HG02588 (cell line): Measurements from ENCODE around the gene PRG3.
"Not testable (repeated sequence)": the region's sequence is repeated elsewhere in the genome, so short reads cannot be mapped to it uniquely, and the experiment has no call there.

ENCODE experiments used
- ATAC-seq: cut with Tn5 transposase; IDR thresholded peaks from one replicate; pipeline ENCODE4 v1.9.1; 2021; ENCODE audit warnings: mild to moderate bottlenecking, moderate library complexity; ENCODE audit not compliant: unreplicated experiment

Gene PRG3

DNA sequence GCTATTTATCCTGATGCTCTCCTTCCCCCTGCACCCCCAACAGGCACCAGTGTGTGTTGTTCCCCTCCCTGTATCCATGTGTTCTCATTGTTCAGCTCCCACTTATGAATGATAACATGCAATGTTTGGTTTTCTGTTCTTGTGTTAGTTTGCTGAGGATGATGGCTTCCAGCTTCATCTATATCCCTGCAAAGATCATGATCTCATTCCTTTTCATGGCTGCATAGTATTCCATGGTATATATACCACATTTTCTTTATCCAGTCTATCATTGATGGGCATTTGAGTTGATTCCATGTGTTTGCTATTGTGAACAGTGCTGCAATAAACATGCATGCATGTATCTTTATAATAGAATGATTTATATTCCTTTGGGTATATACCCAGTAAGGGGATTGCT lies 19.5 kb downstream of the PRG3 start:
- not testable (repeated sequence) for ATAC-seq

DNA sequence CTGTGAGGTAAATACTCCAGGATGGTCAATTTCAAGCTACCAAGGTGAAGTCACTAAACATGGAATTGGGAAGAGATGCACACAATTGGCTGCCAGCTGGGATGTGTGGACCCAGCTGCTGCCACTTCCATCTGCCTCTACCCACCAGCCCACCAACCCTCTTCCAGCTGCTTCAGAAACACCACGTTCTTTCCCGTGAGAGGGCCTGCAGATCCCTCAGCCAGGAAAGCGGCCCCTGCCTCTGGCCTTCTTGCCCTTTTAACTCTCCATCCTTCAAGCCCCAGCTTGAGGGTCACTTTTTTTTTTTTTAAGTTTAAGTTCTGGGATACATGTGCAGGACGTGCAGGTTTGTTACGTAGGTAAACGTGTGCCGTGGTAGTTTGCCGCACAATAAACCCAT lies 20.0 kb downstream of the PRG3 start:
- no peak for ATAC-seq

DNA sequence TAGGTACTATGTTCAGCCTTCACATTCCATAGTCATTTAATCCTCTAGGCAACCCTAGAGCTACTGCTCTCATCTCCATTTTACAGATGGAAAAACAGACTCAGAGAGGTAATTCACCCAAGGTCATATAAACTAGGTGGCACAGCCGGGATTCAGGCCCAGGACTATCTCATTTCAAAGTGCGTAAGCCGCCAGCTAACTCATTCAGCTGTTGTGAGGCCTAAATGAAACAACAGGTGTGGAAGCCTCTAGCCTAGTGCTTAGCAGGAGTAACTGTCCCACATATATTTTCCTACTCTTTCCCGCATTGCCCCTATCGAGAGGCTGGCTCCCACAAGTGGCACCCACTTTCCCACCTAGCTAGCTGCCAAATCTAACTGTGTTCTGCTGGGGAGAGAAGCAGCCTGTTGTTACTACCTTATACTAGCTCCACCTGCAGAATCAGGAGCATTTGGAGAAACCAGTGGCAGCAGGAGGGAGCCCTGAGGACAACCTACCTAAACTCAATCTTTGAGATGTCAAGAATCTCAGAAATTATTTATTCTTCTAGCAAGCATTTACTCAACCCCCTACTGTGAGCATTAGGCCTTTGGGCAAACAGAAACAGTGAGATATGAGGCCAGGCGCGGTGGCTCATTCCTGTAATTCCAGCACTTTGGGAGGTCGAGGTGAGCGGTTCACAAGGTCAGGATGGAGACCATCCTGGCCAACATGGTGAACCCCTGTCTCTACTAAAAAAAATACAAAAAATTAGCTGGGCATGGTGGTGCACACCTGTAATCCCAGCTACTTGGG lies 20.9 kb downstream of the PRG3 start:
- no peak for ATAC-seq

DNA sequence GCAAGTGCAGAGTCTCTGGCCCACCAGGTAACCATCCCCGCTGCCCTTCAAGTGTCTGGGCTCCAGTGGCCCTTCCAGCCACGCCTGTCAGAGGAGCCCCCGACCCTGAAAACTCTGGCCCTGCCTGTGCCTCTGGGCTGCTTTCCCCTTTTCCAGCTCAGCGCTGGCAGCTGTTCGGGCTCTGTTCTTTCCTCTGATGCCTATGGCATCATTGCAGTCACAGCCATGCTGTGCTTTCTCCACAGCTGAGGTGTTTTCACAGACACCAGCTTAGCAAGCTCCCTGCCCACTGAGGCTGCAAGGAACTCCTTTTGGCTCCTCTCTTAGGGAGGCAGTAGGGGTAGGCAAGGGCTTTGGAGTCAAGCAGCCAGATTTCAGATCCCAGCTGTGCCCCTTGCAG lies 21.6 kb downstream of the PRG3 start:
- ATAC-seq, result no peak

DNA sequence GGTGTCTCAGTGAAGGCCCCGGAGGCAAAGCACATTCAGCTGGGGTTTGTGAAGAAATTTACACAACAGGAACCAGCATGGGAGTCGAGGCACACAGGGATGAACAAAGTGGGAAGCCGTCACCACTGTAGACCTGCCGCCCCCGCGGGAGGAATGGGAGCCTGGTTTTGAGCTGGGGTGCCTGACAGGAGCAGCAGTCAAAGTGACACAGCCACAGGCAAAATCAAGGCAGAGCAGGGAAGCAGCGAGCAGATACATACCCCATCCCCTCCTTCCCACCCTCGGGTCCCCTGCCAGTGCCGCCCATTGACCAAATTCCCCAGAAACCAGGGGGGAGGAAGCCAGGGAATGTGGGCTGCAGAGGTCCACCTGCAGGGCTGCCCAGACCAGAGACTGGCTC lies 22.0 kb downstream of the PRG3 start:
- no peak for ATAC-seq

DNA sequence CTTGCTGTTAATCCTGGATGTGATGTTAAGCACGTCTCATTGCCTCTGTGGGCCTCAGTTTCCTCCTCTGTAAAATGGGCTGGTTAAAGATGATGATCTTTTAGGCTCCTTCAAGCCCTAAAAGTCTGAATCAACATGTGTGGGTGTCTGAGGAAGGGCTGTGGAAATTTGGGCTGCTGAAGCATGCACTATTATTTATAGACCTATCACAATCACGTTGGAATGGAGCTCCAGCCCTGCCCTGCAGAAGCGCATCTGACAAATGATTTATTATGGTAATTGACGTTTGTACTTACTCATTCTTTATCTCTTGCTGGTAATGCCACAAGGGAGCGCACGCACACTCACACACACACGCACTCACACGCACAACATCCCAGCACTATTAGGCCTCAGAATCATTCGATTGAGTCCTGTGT lies 22.4 kb downstream of the PRG3 start:
- ATAC-seq, result no peak

DNA sequence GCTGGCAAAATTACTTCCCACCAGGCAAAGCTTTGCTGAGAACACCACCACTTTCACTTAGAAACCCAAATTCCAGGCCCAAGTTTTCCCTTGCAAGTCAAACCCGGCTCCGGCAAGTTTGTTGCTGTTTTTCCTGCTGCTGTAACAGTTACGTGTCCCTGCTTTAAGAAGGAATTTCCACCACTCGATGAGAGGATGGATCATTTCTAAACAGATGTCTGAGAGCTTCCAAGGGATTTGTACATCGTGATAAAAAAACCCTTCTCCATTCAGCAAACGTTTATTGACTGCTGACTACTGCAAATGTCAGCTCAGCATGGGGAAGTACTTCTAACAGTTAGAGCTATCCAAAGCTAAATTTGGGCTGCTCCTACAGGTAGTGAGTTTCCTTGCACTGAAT lies 23.1 kb downstream of the PRG3 start:
- no peak for ATAC-seq

DNA sequence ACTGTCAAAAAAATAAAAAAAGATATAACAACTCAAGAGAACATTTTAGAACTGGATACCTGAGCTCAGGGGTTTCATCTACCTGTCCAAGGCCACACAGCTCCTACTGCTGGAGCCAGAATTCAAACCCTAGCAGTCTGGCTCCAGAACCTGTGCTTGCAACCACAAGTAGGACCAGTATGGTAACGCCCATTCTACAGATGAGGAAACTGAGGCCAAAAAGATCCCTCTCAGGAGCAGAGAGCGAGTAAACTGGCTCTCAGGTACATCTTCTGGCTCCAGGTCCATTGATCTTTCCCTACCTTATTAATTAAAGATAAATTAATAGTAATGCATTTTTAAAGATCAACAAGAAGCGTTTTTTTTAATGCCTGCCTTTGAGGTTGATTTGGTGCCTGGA lies 23.6 kb downstream of the PRG3 start:
- ATAC-seq, result no peak

DNA sequence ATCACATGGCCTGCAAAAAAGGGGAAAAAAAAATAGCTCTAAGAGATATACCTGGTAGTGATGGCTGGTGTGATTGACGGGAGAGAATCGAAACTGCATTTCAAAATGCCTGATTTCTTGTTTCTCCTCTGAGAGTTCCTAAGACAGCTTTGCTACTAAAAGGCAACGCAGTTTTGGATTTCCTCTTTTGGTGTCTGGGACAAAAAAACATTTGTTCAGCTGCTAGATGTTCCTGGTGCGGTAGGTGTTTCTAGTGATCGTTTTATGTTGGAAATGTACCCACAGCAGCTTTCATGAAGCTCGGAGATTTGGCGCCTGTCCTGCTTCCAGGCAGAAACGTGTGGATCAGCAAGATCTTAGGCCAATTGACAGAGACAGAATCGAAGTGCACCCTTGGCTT lies 24.7 kb downstream of the PRG3 start:
- ATAC-seq, result no peak

DNA sequence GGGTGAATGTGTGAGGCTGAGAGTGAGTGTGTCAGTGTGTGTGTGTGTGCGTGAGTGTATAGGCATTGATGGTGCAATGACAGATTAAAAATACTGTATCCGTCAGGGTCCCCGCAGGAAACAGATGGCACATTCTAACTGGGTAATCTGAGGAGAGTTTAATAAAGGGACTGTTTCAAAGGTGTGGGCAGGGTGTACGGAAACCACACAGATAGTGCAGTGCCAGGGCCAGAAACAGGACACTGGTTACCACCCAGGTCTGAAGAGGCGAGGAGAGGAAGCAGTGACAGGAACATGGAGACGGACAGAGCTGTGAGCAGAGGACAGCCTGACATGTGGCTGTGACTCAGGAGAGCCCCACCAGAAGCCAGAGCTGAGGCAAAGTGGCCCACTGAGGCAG lies 26.3 kb downstream of the PRG3 start:
- no peak for ATAC-seq

DNA sequence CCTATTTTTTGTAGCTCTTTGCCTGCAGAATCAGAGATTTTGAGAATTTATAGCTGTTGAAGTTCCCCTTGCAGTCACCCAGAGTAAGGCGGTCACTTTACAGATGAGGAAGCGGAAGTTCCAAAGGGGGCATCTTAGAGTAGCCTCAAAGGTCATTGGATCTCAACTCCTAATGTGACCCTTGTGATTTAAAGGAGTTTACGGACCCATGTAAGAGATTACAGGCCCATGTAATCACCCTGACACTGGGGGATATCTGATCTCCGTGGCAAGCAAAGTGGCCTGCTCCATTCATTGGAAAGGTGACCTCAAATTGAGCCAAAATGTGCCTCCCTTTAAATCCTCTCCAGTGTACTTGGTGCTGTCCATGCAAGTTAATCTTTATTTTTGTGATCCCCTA lies 27.1 kb downstream of the PRG3 start:
- no peak for ATAC-seq

DNA sequence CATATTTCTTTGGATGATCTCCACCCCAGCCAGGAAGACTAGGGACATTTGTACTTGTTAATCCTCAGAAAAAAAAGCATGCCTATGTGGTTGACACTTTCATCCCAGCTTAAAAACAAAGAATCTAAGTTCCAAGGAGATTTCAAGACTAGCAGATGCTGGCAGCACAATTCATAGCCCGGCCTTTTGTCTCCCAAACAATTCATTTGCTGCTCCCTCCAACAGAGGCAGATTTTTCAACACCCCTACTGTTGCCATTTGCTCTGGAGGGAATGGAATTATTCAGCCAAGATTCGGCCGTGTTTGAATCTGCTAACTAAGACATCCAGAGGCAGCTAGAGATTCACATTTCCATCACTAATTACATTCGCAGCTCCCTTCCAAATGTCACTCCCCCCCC lies 27.5 kb downstream of the PRG3 start:
- ATAC-seq, result no peak

DNA sequence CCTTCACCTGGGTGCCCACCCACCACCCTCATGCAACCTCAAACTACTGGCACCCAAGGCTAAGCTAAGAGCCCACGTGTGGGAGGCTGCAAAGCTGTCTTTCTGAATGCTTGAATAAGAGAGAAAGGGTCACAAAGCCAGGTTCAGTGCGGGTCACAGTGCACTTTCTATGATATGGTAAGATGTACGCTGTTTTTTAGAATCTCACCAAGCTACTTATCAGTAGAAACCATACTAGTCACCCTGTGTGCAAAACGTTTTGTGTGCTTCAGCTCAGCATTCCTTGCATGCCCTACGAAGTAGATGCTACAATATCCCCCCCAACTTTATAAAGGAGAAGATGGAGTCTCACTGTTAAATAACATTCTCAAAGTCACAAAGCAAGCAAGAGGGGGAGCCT lies 27.9 kb downstream of the PRG3 start:
- ATAC-seq, result no peak

DNA sequence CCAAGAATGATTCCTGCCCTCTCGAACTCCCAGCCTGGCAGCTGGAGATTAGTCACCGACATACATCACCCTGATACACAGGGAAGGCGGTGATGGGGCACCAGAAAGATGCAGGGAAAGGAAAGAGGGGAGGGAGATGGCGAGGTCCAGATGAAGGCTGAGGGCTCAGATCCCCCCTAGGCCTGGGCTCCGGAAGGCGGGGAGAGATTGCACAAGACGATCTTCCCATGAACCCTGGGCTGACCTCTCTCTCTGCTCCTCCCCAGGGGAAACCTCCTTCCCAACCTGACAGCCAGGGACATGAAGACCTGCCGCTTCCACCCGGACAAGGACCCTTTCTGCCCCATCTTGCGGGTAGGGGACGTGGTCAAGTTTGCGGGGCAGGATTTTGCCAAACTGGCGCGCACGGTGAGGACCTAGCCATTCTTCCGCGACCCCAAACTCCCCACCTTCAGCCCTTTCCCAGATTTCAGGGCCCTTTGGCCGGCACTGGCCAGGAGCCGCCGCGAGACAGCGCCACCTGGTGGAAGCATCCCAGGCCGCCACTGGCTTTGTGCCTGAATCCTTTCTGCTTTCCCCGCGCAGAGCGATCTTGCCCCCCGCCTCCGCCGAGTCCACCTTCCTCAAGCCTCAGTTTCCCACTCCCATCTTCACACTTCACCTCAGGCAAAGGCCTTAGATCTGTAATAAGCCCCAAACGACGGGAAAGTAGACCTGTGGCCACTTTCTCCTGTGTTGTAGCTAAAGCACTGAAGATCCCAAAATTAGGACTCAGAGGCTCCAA lies 31.3 kb downstream of the PRG3 start:
- ATAC-seq, result no peak

DNA sequence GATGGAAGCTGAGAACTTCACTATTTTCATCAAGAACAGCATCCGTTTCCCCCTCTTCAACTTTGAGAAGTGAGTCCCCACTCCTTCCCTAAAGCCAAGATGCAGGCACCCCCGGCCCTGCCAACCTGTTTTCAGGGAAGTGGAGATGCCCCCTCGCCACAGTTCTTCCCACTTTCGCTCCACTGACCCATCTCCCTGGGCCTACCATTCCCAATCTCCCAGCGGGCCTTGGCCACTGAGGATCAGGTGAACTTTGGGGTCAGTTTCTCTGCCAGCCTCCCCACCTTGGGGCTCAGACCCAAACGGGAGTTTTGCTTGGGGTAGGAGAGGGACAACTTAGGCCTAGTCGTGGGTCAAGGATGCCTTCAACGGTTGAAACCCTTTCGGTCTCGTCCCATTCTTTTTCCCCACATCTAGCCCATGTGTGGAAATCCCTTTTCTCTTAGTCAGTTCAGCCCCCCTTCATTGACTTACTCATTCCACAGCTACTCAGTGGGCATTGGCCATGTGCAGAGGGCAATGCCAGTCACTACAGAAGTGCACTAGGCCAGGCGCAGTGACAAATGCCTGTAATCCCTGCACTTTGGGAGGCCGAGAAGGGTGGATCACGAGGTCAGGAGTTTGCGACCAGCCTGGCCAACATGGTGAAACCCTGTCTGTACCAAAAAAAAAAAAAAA lies 32.2 kb downstream of the PRG3 start:
- no peak for ATAC-seq

DNA sequence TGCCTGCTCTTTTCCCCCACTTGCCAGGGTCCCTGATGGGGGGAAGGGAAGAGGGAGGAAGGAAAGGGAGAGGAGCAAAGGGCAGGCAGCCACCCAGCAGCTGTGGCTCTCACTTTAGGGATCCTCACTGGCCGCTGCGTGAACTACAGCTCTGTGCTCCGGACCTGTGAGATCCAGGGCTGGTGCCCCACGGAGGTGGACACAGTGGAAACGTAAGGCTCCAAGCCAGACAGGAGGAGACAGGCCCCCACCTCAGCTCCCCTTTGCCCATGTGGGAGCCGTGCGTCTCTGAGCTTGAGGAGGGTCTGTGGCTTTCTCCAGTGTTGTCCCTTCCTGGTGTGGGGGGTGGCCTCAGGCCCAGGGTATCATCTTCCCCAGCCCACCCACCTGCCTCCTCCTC lies 32.9 kb downstream of the PRG3 start:
- ATAC-seq, result no peak

DNA sequence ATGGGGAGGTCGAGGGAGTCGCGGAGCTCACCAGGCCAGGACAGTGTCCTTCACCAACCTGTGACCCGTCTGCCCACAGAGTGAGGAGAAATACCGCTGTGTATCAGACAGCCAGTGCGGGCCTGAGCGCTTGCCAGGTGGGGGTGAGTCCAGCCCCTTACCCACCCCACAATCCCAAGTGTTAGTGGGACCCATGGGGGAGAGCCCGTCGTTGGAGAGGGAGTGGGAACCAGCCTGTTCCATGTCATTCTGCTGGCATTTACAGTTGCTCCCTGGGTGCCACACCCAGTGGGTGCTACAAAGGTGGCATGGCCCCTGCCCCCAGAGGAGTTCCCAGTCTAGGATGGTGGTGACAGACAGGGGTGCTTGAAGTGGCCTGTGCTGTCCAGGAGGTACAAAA lies 33.6 kb downstream of the PRG3 start:
- no peak for ATAC-seq

DNA sequence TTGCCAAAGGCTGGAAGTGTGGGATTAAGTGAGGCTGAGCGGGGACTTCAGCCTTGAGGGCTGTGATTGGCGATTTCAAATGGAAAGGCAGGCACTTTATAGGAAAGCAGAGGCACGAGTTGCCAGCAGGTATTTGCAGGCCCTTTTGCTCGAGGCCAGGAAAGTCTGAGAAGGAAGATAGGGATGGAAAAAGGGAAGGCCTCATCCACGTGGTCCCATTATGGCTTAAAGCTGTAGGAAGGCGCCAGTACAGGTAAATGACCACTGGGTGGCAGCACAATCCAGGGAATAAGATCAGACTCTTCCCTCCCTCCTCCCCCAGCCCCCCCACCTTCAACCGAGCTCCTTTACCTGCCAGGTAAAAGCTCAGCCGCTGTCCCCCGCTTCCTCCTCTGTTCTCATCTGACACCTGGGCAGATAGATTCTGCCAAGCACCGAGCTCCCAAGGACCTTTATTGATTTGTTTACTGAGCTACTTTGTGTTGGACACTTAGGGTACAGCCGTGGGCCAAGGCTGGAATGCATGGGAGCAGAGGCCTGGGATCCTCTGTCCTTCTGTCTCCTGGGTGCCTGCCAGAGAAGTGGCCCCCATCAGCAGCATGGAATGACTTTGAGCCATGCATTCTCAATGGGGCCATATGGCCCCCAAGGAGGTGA lies 35.3 kb downstream of the PRG3 start:
- peak; percentile 77 for ATAC-seq

DNA sequence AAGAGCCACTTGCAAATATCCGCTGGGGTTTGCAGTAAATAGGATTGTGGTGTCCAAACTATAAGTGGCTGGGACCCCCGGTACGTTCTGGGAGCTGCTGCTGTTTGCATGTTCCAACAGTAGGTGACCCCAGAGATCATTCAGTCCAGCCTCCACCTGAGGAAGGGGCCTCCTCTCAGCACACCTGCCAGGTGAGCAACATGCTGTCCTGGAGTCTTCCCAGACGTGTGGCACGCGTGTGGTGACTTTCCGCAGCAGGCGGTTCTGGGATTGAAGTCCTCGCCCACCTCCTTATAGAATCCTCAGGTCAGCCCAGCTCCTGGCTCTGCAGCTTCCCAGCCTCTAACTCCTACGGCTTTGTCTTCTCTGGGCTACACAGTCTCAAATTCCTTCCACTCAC lies 36.1 kb downstream of the PRG3 start:
- no peak for ATAC-seq

DNA sequence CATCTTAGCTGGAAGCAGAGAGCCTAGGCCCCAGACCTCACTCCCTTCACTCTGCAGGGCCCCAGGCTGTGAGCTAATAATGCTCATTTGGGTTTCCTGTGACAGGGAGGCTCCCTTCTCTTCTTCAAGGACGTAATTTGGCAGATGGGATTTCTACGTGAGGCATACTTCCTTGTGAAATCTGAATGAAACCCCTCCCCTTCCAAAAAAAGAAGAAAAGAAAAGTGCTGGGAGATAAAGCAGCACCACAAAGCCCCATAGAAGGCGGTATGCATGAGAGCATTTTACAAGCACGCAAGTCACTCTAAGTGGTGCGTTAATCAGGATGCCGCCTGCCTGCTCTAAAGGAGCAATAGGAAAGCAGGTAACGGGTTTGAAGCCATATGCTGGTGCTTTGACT lies 37.1 kb downstream of the PRG3 start:
- ATAC-seq, result no peak

DNA sequence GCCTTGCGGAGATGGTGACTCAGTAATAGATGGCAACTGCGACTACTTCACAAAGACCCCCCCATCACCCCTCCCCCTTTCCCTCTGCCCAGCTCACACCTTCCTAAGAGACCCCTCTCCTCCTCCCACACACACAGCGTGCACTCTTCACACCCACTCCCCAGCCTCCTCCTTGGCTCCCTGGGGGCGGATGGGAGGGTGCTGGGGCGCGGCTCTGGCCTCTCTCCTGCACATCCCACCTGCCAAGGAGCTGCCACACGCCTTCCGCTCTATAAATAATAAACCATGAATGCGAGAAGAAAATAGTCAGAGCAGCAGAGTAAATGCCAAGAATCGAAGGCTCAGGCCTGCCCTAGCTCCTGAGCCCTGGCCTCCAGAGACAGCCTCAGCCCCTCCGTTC lies 38.2 kb downstream of the PRG3 start:
- ATAC-seq, result no peak
